HG02973 (cell line): ENCODE data around the gene ZBTB7A.

Experiments used
- ATAC-seq: cut with Tn5 transposase; IDR thresholded peaks from one replicate; pipeline ENCODE4 v1.9.1; 2021; ENCODE audit warnings: moderate library complexity; ENCODE audit not compliant: unreplicated experiment

ZBTB7A gene

DNA sequence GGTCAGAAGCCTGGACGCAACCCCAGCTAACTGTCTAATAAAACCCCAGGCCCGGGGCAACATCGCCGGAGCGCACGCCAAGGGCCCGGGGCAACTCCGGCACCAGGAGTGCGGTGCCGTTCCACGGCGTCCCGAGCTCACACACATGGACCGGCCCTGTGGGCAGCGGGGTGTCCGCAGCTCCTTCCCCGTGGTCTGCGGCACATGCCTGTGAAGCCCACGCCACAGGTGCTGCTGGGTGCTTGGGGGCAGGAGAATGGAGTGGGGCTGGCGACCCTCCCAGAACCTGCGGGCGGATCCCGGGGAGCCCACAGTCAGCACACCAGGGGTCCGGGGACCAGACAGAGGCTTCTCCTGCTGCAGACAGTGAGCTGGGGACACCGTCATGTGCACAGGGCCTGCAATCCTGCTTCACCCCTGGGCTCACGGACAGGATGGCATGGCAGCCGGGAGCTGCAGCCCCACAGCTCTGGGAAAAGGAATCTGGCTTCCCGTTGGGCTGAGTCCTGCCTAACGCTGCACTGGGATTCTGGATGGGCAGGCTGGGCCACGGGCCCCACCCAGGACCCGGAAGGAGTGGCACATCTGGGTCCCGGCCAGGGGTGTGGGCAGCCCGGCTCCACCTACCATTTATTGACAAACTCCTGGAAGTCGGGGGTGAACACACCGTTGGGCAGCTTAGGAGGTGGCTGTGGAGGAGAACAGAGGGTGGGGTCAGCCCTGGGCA, 28.2 kb upstream of the ZBTB7A start:
- ATAC-seq = no peak

DNA sequence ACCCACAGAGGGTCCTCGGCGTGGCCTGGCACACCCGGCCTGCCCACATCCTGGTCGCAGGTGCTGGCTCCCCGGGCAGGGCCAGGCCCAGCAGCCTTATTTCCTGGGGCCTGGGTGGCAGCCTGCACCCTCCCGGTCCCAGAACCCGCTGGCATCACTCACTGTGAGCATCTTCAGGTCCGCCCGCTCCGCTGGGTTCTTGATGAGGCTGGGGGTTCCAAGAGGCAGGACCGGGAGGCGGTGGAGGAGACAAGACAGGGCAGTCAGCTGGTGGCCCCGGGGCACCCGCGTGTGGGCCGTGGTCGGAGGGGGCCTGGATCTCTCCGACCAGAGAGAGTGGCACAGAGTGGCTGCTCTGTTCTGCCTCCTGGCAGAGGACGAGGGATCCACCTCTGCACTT, 27.6 kb upstream of the ZBTB7A start:
- ATAC-seq = no peak

DNA sequence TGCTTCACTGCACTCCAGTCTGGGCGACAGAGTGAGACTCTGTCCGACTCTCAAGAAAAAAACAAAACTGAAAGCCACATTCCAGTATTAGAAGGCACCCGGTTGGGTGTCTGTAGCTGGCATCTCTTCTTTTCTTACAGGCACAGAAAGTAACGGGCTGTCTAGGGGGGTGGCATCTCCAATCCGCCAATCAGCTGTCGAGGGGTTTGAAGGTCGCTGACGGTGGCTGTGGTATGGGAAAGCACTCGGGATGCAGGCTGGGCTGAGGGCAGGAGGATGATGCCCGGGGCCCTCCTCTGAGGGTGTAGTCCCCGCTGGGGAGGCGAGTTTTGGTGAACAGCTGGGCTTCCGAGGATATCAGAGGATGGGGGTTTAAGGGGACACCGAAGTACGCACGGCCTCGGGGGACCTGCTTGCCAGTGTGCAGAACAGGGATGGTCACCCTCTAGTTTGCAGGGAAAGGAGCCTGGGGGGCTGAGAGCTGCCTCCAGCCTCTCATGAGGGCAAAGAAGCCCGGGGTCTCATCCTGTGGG, 27.0 kb upstream of the ZBTB7A start:
- ATAC-seq = no peak

DNA sequence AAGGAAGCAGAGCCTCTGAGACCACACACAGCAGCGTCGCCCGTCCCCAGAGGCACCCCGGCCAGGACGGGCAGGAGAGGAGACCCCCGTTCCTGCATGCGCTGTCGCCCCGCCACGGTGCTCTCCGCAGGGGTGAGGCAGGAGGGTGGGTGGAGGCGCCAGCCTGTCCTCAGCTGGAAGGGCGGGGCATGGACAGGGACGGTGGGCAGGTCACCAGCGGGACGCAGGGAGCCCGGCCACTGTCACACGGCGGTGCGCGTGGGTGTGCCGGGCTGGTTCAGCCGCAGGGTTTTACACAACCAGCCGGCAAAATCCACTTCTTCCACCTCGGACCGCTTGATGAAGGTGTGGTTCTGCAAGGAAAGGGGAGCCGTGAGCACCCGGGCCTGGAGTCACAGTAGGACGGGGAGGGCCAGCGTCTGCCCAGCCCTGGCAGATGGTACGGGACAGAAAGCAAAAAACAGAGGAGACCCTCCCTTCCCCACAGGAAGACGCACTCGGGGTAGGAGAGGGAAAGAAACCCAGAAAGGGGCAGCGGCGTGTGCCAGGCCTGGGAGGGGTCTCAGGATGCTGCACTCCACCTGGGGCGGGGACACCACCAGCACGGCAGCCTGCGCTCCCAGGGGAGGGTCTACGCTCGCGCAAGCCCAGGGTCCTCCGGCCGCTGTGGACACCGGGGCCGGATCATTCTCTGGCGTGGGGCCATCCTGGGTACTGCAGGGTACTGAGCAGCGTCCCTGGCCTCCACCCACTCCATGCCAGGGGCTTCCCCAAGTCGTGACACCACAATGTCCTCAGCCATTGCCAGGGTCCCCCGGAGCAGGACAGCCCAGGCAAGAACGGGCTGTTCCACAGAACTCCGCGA, 23.9 kb upstream of the ZBTB7A start:
- no peak for ATAC-seq

DNA sequence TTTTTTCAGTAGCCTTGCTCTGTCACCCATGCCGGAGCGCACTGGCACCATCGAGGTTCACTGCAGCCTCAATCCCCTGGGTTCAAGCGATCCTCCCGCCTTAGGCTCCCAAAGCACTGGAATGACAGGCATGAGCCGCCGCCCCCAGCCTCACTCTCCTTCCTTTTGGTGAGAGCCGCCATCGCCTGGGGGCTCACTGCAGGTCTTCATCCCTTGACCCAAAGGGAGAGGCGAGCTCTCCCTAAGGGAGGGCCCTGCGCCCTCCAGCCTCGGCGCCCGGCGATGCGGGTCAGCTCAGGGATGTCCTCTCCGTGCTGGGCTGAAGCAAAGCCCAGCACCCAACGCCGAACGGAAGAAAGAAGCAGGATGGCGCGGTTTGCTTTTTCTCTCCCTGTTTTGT, 23.2 kb upstream of the ZBTB7A start:
- ATAC-seq = no peak

DNA sequence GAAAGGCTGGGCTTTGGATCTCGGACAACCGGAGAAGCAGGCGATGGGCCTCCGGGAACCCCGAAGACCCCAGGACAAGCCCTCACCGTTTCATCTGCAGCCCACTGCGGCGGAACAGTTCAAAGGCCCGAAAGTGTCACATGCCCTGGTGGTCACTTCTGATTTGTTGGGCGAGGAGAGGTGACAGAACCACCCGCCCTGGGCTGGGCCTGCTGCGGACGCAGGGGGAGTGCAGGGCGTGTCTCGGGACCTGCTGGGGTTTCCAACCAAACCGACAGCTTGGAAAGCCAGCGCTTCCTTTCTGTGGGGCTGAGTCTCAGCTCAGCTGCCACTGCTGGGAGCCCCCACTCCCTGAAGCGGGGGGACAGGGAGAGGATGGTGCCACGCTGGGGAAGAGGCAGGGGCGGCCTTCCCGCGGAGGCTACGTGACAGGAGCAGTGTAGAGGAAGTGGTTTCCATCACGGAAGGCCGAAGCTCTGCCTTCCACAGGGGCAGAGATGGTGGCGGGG, 22.8 kb upstream of the ZBTB7A start:
- no peak for ATAC-seq

DNA sequence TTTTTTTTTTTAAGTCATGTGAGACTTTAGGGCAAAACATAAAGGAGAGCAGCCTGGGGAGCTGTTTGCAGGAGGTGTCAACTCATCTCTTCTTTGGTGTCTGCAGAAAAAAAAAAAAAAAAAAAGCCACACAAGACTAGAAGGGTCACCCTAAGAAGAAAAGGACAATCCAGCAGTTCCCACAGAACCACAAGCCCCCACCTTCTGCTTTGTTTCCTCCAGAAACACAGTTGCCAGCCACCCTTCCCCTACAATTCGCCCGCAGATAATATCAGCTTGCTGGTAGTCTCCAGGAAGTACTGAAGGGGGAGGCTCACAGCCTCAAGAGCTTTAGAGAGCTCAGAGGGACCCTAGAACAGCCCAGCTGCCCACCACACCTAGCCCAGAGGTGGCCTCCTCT, 22.3 kb upstream of the ZBTB7A start:
- ATAC-seq = no peak

DNA sequence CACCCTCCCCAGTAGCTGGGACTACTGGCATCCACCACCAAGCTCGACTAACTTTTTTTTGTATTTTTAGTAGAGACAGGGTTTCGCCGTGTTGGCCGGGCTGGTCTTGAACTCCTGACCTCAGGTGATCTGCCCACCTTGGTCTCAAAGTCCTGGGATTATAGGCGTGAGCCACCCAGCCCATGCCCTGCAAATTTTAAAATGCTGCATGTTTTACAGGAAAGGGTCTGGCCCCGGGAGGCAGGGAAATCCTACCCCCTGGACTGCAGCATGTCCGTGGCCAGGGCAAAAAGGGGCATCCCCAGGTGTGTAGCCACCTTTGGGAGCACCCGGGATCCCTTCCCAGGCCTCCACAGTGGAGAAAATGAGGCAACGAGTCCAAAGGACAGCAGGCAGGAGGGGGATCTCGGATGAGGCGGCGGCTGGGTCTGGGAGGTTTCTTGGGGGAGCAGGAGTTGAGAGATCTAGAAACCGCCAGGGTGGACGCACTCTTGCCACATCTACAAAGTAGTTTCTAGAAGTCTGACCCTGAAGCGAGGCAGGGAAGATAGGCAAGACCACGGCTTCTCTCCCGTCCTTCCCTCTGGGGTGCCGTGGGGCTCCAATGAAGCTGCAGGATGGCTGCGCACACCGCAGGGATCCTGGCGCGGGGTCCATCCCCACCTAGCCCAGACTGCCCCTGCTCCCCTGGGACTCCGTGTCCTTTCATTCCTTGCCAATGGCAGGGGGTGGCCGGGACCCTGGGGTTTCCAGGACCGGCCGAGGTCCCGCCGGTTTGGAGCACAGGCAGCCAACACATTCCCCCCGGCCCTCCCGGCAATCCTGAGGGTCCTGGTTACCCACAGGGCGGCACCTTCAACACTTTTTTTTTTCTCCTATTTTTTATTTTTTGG, 21.3 kb upstream of the ZBTB7A start:
- ATAC-seq = no peak

DNA sequence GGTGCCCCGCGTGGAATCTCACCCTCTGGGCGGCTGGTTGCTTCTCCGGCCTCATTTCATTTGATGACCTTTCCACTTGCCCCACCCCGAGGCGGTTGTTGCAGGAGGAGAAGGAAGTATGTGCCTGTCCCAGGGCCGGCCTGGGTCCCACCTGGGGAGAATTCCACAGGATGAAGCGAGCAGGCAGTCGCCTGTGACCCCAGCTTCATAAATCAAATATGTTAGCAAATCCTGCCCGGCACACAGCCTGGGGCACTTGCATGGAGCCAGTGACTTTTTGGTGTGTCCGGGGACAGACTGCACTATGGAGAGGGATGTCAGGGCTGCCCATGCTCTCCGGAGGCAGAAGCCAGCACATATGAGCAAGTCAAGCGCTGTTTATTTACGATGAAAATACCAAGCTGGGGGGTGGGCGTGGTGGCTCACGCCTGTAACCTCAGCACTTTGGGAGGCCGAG, 19.7 kb upstream of the ZBTB7A start:
- no peak for ATAC-seq

DNA sequence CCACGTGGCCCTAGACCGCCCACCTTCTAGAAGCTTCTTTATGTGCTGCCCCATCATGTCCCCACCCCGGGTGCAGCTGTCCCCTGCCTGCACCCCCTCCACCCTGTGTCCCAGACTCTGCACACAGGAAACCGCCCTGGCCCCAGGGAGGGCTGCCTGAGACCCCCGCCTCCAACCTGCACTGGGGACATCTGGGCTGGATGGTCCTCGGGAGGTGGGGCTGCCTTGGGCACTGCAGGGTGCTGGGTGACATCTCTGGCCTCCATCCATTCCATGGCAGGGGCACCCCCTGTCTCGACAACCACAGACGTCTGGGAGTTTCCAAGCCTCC, 17.8 kb upstream of the ZBTB7A start:
- no peak for ATAC-seq

DNA sequence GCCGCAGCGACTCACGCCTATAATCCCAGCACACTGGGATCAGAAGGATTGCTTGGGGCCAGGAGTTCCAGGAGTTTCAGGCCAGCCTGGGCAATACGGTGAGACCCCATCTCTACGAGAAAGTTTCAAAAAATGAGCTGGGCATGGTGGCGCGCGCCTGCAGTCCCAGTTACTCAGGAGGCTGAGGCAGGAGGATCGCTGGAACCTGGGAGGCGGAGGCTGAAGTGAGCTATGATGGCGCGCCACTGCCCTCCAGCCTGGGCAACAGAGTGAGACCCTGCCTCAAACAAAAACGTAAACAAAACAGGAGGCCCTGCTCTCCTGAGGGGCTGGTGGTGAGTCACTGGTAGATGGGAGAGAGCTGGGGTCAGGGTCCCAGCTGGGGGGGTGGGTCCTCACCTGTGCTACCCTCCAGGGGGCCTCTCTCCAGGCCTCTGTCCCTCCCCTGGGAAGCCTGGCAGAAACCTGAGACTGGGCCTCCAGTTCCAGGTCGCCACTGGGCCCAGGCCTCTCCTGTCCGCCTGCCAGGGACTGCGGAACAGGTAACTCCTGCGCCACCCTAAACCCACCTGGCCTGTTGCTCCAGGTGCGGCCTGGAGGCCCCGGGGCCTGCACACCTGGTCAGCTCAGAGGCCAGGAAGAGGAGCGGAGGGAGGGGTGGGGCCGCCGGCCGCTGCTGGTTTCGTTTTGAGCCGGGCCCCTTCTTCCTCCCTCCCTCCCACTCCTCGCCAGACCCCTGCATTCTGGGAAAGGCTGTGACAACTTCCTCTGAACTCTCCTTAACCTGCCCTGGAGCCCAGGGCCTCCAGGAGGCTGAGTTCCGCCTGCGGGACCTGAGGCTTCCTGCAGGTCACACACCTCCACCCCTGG, 17.2 kb upstream of the ZBTB7A start:
- ATAC-seq = no peak

DNA sequence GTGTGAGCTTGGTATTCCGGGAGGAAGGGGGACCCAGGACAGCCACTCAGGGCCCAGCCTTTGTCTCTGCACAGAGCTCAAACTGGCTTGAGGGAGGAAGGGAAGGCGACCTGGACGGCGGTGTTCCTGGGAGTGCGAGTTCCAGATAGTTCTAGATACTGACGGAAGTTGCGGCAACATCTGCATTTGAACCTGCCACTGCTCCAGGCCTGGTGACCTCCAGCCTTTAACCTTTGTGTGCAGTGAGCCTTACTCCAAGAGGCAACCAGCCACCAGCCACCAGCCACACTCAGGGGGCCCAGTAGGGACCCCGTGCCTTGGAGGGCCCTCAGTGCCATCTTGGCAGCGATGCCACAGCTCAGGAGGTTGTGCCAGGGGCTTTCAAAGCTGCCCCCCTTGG, 15.5 kb upstream of the ZBTB7A start:
- no peak for ATAC-seq

DNA sequence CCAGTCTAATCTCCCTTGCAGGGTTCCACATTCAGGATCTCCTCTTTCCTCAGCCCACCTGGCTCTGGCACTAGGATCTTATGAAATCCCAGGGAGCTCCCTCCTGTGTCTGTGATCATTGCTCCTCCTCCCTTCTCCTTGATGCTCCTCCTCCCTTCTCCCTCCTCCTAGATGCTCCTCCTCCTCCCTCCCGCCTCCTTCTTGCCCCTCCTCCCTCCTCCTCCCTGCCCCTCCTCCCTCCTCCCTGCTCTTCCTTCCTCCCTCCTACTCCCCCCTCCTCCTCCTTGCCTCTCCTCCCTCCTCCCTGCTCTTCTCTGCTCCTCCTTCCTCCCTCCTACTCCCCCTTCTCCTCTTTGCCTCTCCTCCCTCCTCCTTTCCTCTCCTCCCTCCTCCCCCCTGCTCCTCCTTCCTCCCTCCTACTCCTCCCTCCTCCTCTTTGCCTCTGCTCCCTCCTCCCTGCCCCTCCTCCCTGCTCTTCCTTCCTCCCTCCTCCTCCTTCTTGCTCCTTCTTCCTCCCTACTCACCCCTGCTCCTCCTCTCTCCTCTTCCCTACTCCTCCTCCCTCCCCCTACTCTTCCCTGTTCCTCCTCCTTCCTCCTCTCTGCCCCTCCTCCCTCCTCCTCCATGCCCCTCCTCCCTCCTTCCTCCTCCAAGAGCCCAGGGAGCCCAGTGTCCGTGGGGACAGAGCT, 14.9 kb upstream of the ZBTB7A start:
- ATAC-seq = no peak

DNA sequence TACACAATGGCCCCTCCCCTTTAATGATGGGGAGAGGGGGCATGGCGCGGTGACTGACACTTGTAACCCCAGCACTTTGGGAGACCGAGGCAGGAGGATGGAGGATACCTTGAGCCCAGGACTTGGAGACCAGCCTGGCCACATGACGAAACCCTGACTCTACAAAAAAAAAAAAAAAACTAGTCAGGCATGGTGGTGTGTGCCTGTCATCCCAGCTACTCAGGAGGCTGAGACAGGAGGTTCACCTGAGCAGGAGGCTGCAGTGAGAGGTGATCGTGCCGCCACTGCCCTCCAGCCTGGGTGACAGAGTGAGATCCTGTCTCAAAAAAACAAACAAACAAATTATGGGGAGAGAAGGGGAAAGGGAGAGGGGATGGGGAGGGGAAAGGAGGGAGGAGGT, 13.8 kb upstream of the ZBTB7A start:
- no peak for ATAC-seq

DNA sequence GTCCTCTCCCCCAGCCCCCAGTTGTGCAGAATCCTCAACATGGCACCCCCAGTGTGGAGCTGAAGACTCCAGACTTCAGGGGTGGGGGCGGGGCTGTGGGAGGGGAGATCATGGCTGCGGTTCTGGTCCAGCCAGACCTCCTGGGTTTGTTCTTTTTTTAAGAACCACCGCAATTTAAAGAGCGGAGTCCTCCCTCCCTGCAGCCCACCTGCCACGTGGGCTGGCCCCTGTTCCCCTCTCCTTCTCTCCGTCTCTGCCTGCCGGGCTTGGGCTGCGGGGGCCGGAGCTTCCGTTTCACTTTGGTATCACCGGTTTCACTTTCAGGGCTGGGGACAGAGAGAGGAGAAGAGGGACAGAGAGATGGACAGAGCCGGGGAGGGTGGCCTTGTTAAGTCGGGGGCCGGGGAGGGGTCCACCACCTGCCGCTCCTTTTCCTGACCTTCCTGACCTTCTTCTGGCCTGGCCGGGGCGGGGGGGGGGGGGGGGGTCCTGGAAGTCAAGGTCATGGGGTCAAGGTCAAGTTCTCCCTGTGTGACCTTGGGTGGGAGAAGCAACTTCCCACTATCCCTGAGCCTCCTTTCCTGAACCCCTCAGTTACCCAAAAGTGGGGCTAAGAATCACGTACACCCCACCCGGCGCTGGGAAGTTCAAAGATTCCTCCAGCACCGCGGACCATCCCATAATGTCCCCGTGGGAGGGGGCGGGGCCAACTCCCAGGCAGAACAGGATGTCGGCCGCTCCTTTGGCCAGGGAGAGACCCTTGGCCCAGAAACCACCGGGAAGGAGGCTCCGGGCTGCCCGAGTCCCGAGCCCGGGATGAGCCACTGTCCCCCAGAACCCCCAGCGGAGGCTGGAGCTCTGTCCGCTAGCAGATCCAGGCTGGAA, 11.3 kb upstream of the ZBTB7A start:
- peak; percentile 56 for ATAC-seq

DNA sequence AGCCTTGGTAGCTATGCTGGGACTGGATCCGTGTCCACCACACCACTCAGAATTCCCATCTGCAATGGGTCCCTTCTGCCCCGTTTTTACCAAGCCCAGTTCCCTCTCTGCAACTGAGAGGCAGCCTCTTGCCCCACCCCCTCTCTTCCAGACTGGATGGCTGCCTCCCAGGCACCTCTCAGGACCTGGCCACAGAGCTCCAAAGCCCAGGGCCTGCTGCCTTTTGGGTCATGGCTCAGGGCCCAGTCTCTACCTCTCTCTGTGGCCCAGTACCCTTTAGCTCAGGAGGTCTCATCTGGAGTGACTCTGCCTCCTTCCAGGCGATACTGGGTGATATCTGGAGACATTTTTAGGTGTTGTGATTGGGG, 10.3 kb upstream of the ZBTB7A start:
- ATAC-seq = no peak

DNA sequence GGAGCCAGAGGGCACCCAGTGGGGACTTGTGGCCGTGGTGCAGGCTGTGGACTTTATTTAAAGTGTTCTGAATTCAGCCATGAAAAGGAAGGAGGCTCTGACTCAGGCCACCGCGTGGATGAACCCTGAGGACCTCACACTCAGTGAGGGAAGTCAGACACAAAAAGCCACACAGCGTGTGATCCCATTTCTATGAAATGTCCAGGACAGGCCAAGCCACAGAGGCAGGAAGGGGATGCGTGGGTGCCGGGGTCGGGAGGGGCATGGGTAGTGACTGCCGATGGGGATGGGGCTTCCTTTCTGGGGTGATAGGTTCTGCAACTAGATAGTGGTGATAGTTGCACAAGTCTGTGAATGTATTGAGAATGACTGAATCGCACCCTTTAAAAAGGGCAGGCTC, 8.7 kb upstream of the ZBTB7A start:
- ATAC-seq = no peak

DNA sequence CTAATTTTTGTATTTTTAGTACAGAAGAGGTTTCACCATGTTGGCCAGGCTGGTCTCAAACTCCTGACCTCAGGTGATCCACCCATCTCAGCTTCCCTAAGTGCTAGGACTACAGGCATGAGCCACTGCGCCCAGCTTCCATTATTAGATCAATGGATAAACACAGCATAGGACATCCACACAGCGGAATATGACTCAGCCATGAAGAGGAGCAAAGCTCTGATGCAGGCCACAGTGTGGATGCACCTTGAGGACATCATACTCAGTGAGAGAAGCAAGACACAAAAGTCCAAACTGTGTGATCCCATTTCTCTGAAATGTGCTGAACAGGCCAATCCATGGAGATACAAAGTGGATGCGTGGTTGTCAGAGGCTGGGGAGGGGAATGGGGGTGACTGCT, 4.9 kb upstream of the ZBTB7A start:
- no peak for ATAC-seq
